RWPE2 (cell line): Measurements from ENCODE around the gene LRRK1.
A peak's percentile ranks its signal among the peaks of the same experiment; 100 is the strongest.

Source experiments
- ATAC-seq: fragments of 200-7000 bp; cut with Tn5 transposase; 3 replicates; pipeline ENCODE4 v1.9.1; 2021; ENCODE audit warnings: low read depth
- DNase-seq: peaks from one replicate; pipeline ENCODE4 v3.0.0-alpha.2; 2020; ENCODE audit warnings: low spot score
- H3K27ac ChIP-seq: fragments of 450-650 bp; 2 replicates; pipeline ENCODE4 v1.5.1; 2017; ENCODE audit warnings: mild to moderate bottlenecking; ENCODE audit not compliant: poor library complexity, severe bottlenecking
- H3K27me3 ChIP-seq: fragments of 250-450 bp; sonication (Bioruptor Pico); 2 replicates; pipeline ENCODE4 v1.5.1; 2021; ENCODE audit warnings: mild to moderate bottlenecking, moderate library complexity; ENCODE audit not compliant: insufficient read depth, poor library complexity, severe bottlenecking
- H3K36me3 ChIP-seq: fragments of 250-450 bp; sonication (Bioruptor Pico); 2 replicates; pipeline ENCODE4 v1.5.1; 2020; ENCODE audit warnings: low read depth, mild to moderate bottlenecking, moderate library complexity
- H3K4me1 ChIP-seq: fragments of 250-450 bp; sonication (Bioruptor Pico); 2 replicates; pipeline ENCODE4 v1.5.1; 2021; ENCODE audit warnings: mild to moderate bottlenecking, moderate library complexity; ENCODE audit not compliant: insufficient read depth, poor library complexity, severe bottlenecking
- H3K4me3 ChIP-seq: fragments of 250-450 bp; sonication (Bioruptor Pico); 2 replicates; pipeline ENCODE4 v1.5.1; 2021; ENCODE audit warnings: mild to moderate bottlenecking, moderate library complexity; ENCODE audit not compliant: severe bottlenecking
- H3K9me3 ChIP-seq: fragments of 250-450 bp; sonication (Bioruptor Pico); 2 replicates; pipeline ENCODE4 v1.5.1; 2021; ENCODE audit warnings: mild to moderate bottlenecking, moderate library complexity; ENCODE audit not compliant: severe bottlenecking
- TF ChIP-seq, protein P1 (sequence below): fragments of 450-650 bp; IDR thresholded peaks from one replicate; pipeline ENCODE4 v1.5.1; 2017; ENCODE audit warnings: mild to moderate bottlenecking, moderate library complexity; ENCODE audit not compliant: poor library complexity, severe bottlenecking

Gene LRRK1

DNA sequence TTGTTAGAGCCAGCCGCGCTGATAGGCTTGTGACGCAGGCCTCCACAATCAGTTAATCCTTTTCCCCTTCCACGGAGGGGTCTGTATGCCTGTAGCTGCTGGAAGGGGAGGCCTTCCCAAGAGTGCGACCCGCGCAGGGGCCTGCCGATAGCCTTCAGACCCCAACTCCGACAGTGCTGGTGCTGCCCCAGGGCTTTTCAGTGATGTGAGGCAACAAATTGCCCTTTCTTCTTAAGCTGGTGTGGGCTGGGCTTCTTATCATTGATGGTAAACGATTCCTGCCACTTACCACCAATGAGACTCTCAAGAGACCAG, 189.3 kb downstream of the LRRK1 start:
- TF ChIP-seq, protein P1, sequence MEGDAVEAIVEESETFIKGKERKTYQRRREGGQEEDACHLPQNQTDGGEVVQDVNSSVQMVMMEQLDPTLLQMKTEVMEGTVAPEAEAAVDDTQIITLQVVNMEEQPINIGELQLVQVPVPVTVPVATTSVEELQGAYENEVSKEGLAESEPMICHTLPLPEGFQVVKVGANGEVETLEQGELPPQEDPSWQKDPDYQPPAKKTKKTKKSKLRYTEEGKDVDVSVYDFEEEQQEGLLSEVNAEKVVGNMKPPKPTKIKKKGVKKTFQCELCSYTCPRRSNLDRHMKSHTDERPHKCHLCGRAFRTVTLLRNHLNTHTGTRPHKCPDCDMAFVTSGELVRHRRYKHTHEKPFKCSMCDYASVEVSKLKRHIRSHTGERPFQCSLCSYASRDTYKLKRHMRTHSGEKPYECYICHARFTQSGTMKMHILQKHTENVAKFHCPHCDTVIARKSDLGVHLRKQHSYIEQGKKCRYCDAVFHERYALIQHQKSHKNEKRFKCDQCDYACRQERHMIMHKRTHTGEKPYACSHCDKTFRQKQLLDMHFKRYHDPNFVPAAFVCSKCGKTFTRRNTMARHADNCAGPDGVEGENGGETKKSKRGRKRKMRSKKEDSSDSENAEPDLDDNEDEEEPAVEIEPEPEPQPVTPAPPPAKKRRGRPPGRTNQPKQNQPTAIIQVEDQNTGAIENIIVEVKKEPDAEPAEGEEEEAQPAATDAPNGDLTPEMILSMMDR, result no peak
- H3K4me3 ChIP-seq, result no peak overlapping the region
- H3K27ac ChIP-seq, result no peak overlapping the region
- peaks cover 10% of the 10 kb centered on the region for H3K4me1 ChIP-seq
- ATAC-seq, result no peak
- no peaks in the 10 kb centered on the region for H3K9me3 ChIP-seq
- peak; percentile 51 for DNase-seq
- no peaks in the 10 kb centered on the region for H3K36me3 ChIP-seq
- H3K27me3 ChIP-seq, result no peaks in the 10 kb centered on the region

DNA sequence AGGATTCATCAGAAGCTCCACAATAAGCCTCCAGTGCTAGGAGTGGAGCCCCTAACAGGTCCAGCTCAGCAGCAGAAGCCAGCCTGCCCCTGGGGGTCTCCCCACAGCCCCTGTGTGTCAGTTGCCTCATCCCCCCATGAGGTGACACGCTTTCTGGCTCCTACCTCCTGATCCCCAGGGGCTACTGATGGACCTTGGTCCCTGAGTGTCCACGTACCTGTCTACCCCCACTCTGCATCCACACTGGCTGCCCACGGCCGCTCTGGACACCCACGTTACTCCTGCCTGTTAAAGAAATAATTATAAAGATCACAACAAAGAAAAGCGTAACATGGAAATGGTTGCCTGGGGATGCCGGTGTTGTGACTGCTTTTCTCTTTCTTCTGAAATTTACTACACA, 189.6 kb downstream of the LRRK1 start:
- no peaks in the 10 kb centered on the region for H3K9me3 ChIP-seq
- no peak overlapping the region for H3K27ac ChIP-seq
- ATAC-seq (no peak), DNase-seq (peak; percentile 46)
- H3K36me3 ChIP-seq, result no peaks in the 10 kb centered on the region
- H3K4me3 ChIP-seq, result no peak overlapping the region
- peaks cover 10% of the 10 kb centered on the region for H3K4me1 ChIP-seq
- no peaks in the 10 kb centered on the region for H3K27me3 ChIP-seq
- TF ChIP-seq, protein P1, result no peak

DNA sequence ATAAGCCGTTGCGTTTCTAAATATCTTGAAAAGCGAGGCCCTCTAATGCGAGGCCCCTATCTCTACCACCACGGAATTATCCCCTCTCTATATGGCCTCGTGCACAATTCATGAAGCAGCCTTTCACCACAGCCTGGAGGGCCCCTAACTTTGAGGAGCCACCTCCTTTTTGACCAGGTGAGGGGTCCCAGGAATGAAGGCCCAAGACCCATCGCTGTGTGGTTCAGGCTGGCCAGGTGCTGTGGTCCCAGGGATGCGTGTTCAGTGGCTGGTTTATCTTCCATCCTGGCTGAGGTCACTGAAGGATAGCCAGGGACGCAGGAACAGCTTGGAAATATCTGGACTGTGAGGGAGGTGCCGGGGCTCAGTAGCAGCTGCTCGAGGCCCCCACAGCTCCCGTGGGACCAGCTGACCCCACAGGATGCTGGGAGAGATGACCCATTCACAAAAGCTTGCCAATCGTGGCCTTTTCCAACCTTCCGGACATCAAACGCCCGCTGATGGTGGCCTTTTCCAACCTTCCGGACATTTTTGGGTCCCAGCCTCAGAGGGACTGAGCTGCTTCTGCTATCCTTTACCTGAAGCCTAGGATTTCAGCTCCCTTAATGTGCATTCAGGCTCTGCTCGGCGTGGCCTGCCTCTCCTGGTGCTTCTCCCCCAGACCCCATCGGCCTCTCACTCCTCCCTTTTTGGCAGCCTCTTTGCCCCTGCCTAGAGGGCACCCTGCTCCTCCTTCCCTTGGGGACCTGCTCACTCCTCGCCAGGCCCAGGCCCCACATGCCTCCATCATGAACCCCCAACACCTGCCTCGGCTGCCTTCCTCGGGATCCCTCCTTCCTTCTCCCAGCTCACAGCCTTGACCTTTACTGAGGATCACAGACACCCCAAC, 191.8 kb downstream of the LRRK1 start:
- H3K36me3 ChIP-seq, result no peaks in the 10 kb centered on the region
- no peak overlapping the region for H3K4me3 ChIP-seq
- DNase-seq, result peak; percentile 62
- H3K9me3 ChIP-seq, result no peaks in the 10 kb centered on the region
- H3K27ac ChIP-seq, result no peak overlapping the region
- no peaks in the 10 kb centered on the region for H3K27me3 ChIP-seq
- no peak for ATAC-seq
- H3K4me1 ChIP-seq, result peaks cover 10% of the 10 kb centered on the region
- TF ChIP-seq, protein P1, result no peak

DNA sequence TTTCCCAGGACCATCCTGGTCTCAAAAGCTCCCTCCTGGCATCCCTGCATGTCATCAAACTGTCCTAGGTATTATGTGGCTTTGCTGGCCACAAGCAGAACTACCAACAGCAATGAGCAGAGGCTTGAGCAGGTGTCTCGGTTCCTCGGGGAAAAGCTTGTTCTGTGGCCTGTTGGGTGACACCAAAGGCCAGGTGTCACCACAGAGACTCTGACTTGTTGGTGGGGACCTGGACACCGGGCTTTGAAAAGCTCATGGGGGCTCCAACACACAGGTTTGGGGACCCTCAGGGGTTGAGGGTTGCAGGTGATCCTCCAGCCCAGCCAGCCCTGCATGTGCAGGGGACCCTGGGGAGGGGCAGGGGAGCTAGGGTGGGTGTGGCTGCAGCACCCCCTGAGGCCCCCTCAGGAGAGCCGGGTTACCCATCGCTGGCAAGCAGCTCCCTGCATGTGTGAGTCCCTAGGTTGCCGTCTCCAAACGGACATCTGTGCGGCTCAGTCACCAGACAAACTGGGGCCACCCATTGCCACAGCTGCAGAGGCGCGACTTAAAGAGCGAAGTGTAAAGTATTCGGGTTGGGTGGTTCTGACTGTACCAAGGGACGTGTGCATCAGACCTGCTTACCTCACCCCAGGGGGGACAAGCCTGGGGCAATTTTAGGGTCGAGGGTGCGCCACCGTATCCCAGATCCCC, 192.6 kb downstream of the LRRK1 start:
- peak; percentile 64 for DNase-seq

More for the DNA sequence above, 192.6 kb downstream of the LRRK1 start:
- no peaks in the 10 kb centered on the region for H3K9me3 ChIP-seq
- peaks cover 10% of the 10 kb centered on the region for H3K4me1 ChIP-seq
- H3K4me3 ChIP-seq, result no peak overlapping the region
- no peak for ATAC-seq
- no peaks in the 10 kb centered on the region for H3K36me3 ChIP-seq
- H3K27me3 ChIP-seq, result no peaks in the 10 kb centered on the region
- no peak overlapping the region for H3K27ac ChIP-seq
- TF ChIP-seq, protein P1, result no peak
